DND-41 (cell line): ENCODE data around the gene TARS1.
A peak's percentile ranks its signal among the peaks of the same experiment; 100 is the strongest.

ENCODE experiments used
- ATAC-seq: fragments of 200-7000 bp; cut with Tn5 transposase; 3 replicates; pipeline ENCODE4 v1.9.1; 2021; ENCODE audit warnings: low read depth; ENCODE audit not compliant: insufficient read depth
- DNase-seq: peaks from one replicate; pipeline ENCODE4 v3.0.0-alpha.2; 2020
- H2AFZ ChIP-seq: 2 replicates; pipeline ENCODE4 v1.6.0; 2012; ENCODE audit warnings: low read depth, low read length
- H3K27ac ChIP-seq: 2 replicates; pipeline ENCODE4 v1.5.1; 2012; ENCODE audit warnings: low read length, inconsistent platforms
- H3K27me3 ChIP-seq: fragments of 200-600 bp; sonication (generic); 2 replicates; pipeline ENCODE4 v1.6.0; 2012; ENCODE audit warnings: low read length, mild to moderate bottlenecking, inconsistent platforms; ENCODE audit not compliant: insufficient read depth, poor library complexity
- H3K36me3 ChIP-seq: 2 replicates; pipeline ENCODE4 v1.5.1; 2012; ENCODE audit warnings: low read length, inconsistent platforms; ENCODE audit not compliant: insufficient read depth
- H3K4me1 ChIP-seq: 2 replicates; pipeline ENCODE4 v1.5.1; 2012; ENCODE audit warnings: mild to moderate bottlenecking, low read length; ENCODE audit not compliant: insufficient read depth
- H3K4me2 ChIP-seq: 2 replicates; pipeline ENCODE4 v1.6.0; 2012; ENCODE audit warnings: mild to moderate bottlenecking, moderate library complexity, low read length, inconsistent platforms; ENCODE audit not compliant: insufficient read depth
- H3K4me3 ChIP-seq, 2 experiments: fragments of 200-600 bp in 1 of 2; shearing (Covaris generic) in 1 of 2; 2 replicates each; pipeline ENCODE4 v1.5.1; 2012 to 2016; ENCODE audit warnings: inconsistent platforms in 2 of 2, low read length in 2 of 2, mild to moderate bottlenecking in 2 of 2, low read depth in 1 of 2, moderate library complexity in 1 of 2
- H3K79me2 ChIP-seq: 2 replicates; pipeline ENCODE4 v1.6.0; 2012; ENCODE audit warnings: low read length, inconsistent platforms; ENCODE audit not compliant: insufficient read depth
- H3K9ac ChIP-seq: 2 replicates; pipeline ENCODE4 v1.6.0; 2012; ENCODE audit warnings: low read depth, mild to moderate bottlenecking, inconsistent platforms, low read length, moderate library complexity
- H3K9me3 ChIP-seq: 2 replicates; pipeline ENCODE4 v1.5.1; 2012; ENCODE audit warnings: low read length, moderate library complexity, mild to moderate bottlenecking, inconsistent platforms; ENCODE audit not compliant: insufficient read depth, severe bottlenecking
- H4K20me1 ChIP-seq: 2 replicates; pipeline ENCODE4 v1.6.0; 2012; ENCODE audit warnings: low read length; ENCODE audit not compliant: insufficient read depth
- EZH2 ChIP-seq: IDR thresholded peaks from 3 replicates; pipeline ENCODE4 v1.6.1; 2012; ENCODE audit warnings: borderline replicate concordance, low read depth, mild to moderate bottlenecking, moderate library complexity, low read length, inconsistent platforms; ENCODE audit not compliant: severe bottlenecking
- TF ChIP-seq, protein P1 (sequence below): IDR thresholded peaks from 2 replicates; pipeline ENCODE4 v1.5.1; 2012; ENCODE audit warnings: borderline replicate concordance, low read length, moderate library complexity, mild to moderate bottlenecking; ENCODE audit not compliant: poor library complexity, severe bottlenecking; ENCODE audit errors: extremely low read depth

Gene TARS1

DNA sequence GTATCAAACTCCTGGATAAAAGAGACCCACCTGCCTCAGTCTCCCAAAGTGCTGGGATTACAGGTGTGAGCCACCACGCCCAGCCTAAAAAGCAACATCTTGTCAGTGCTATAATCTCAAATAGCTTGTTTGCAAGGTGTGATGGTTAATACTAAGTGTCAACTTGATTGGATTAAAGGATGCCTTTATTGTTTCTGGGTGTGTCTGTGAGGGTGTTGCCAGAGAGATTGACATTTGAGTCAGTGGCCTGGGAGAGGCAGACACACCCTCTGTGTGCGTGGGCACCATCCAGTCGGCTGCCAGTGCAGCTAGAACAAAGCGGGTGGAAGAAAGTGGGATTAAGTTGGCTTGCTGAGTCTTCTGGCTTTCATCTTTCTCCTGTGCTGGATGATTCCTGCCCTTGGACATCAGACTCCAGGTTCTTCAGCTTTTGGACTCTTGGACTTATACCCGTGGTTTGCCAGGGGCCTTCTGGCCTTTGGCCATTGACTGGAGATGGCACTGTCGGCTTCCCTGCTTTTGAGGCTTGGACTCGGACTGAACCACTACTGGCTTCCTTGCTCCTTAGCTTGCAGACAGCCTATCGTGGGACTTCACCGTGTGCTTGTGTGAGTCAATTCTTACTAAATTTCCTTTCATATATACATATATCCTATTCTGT is 28.1 kb downstream of the TARS1 start:
- Histone ChIP-seq H3K27ac (no peak overlapping the region), H3K9ac (no peak overlapping the region), H2AFZ (no peak overlapping the region), H3K79me2 (no peaks in the 10 kb centered on the region), H3K9me3 (no peaks in the 10 kb centered on the region), H3K4me2 (no peak overlapping the region), H3K36me3 (peaks cover 96% of the 10 kb centered on the region), H3K27me3 (no peaks in the 10 kb centered on the region), H3K4me3 (no peak overlapping the region), H3K4me1 (no peaks in the 10 kb centered on the region), H4K20me1 (0 out of 2 replicates have a peak, but pooled peaks cover 5% of the 10 kb centered on the region)
- TF ChIP-seq EZH2: no peak
- TF ChIP-seq, protein P1, sequence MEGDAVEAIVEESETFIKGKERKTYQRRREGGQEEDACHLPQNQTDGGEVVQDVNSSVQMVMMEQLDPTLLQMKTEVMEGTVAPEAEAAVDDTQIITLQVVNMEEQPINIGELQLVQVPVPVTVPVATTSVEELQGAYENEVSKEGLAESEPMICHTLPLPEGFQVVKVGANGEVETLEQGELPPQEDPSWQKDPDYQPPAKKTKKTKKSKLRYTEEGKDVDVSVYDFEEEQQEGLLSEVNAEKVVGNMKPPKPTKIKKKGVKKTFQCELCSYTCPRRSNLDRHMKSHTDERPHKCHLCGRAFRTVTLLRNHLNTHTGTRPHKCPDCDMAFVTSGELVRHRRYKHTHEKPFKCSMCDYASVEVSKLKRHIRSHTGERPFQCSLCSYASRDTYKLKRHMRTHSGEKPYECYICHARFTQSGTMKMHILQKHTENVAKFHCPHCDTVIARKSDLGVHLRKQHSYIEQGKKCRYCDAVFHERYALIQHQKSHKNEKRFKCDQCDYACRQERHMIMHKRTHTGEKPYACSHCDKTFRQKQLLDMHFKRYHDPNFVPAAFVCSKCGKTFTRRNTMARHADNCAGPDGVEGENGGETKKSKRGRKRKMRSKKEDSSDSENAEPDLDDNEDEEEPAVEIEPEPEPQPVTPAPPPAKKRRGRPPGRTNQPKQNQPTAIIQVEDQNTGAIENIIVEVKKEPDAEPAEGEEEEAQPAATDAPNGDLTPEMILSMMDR: no peak
- DNase-seq (no peak), ATAC-seq (no peak)

DNA sequence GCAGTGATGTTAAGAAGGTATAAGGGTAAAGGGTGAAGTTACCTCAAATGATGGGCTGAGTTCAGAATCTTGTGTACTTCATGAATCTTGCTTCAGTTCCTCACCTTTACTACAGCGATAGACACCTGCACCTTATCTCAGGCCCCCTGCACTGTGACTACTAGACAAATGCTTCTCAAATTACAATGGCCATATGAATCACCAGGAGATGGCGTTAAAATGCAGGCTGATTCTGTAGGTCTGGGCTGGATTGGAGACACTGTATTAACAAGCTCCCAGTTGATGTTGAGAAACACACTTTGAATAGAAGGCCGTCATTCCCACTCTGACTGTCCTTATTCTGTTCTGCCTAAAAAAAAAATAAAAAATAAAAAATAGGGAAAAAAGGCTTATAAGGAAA is 29.8 kb downstream of the TARS1 start:
- Histone ChIP-seq H3K27me3 (no peaks in the 10 kb centered on the region), H2AFZ (no peak overlapping the region), H3K4me1 (no peaks in the 10 kb centered on the region), H3K79me2 (no peaks in the 10 kb centered on the region), H3K27ac (no peak overlapping the region), H3K36me3 (peaks cover 98% of the 10 kb centered on the region), H3K4me2 (no peak overlapping the region), H3K9ac (no peak overlapping the region), H4K20me1 (0 out of 2 replicates have a peak, but pooled peaks cover 5% of the 10 kb centered on the region), H3K9me3 (no peaks in the 10 kb centered on the region), H3K4me3 (no peak overlapping the region)
- ATAC-seq (peak; percentile 55; the same call in 2 of the 3 replicates), DNase-seq (no peak)
- no peak for TF ChIP-seq EZH2
- TF ChIP-seq, protein P1: peak; percentile 51

DNA sequence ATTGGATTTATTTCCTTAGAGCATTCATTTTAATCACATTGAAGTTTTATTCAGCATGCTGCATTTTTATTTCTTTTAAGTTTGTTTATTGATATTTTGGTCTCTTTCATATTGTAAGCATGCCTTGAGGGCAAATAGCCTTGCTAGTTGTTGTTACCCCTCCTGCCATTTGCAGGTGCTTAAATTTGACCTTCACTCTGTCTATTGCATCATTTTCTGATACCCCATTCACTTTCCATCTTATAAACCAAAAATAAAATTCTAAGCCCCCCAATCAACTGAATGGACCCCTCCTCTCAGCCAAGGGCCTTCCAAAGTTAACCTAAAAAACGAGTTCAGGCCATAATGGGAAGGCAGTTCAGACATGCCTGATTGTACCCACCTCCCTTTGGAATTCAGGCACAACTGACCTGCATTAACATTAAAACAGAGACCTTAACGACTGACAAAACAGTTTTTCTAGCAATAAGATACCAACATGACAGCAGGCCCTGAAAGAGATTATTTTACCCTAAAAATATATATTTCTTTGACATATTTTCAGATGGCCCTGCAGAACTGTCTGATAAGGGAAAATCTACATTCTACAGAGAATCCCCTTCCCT is 32.1 kb downstream of the TARS1 start:
- TF ChIP-seq, protein P1: no peak
- TF ChIP-seq EZH2: no peak
- no peak overlapping the region for H3K4me3 ChIP-seq
- no peak for ATAC-seq
- no peak for DNase-seq
- no peak overlapping the region for H3K4me2 ChIP-seq
- no peak overlapping the region for H2AFZ ChIP-seq
- no peaks in the 10 kb centered on the region for H3K9me3 ChIP-seq
- H4K20me1 ChIP-seq: 0 out of 2 replicates have a peak, but pooled peaks cover 5% of the 10 kb centered on the region
- no peak overlapping the region for H3K9ac ChIP-seq
- H3K4me1 ChIP-seq: no peaks in the 10 kb centered on the region
- peaks cover 84% of the 10 kb centered on the region for H3K36me3 ChIP-seq
- no peak overlapping the region for H3K27ac ChIP-seq
- H3K27me3 ChIP-seq: no peaks in the 10 kb centered on the region
- H3K79me2 ChIP-seq: no peaks in the 10 kb centered on the region
